DOHH2 (cell line): Measurements from ENCODE around the gene FIGNL1.

Experiments used
- H3F3A ChIP-seq: fragments of 200-600 bp; sonication (generic), shearing (Covaris generic); 2 replicates; pipeline ENCODE4 v1.6.0; 2016; ENCODE audit warnings: antibody characterized with exemption, mild to moderate bottlenecking; ENCODE audit not compliant: control insufficient read depth, insufficient read depth
- H3K27ac ChIP-seq: fragments of 200-600 bp; sonication (generic); 2 replicates; pipeline ENCODE4 v1.5.1; 2014; ENCODE audit warnings: low read depth, mild to moderate bottlenecking, low read length, moderate library complexity
- H3K27me3 ChIP-seq: fragments of 200-600 bp; sonication (generic); 2 replicates; pipeline ENCODE4 v1.6.1; 2014; ENCODE audit warnings: mild to moderate bottlenecking, low read length, mixed read lengths; ENCODE audit not compliant: control insufficient read depth
- H3K36me3 ChIP-seq: fragments of 200-600 bp; sonication (generic); 2 replicates; pipeline ENCODE4 v1.6.1; 2014; ENCODE audit warnings: mild to moderate bottlenecking, low read length, moderate library complexity, mixed read lengths; ENCODE audit not compliant: control insufficient read depth
- H3K4me1 ChIP-seq: fragments of 200-600 bp; sonication (generic); 2 replicates; pipeline ENCODE4 v1.6.1; 2014; ENCODE audit warnings: mild to moderate bottlenecking, low read length, mixed read lengths; ENCODE audit not compliant: control insufficient read depth
- H3K4me2 ChIP-seq: fragments of 200-600 bp; sonication (generic); 2 replicates; pipeline ENCODE4 v1.6.0; 2014; ENCODE audit warnings: mild to moderate bottlenecking, low read length, moderate library complexity
- H3K4me3 ChIP-seq: fragments of 200-600 bp; sonication (generic); 2 replicates; pipeline ENCODE4 v1.5.1; 2014; ENCODE audit warnings: mild to moderate bottlenecking, low read length, mixed read lengths
- H3K79me2 ChIP-seq: fragments of 200-600 bp; sonication (generic); 2 replicates; pipeline ENCODE4 v1.6.1; 2014; ENCODE audit warnings: mild to moderate bottlenecking, low read length, mixed read lengths; ENCODE audit not compliant: control insufficient read depth
- H3K9me2 ChIP-seq: fragments of 200-600 bp; sonication (generic); replicated peaks from 2 replicates; pipeline ENCODE4 v1.6.1; 2014; ENCODE audit warnings: mild to moderate bottlenecking, low read length, mixed read lengths; ENCODE audit not compliant: control insufficient read depth
- H3K9me3 ChIP-seq: fragments of 200-600 bp; sonication (generic); 2 replicates; pipeline ENCODE4 v1.6.1; 2014; ENCODE audit warnings: antibody characterized with exemption, low read length, mixed read lengths; ENCODE audit not compliant: control insufficient read depth, insufficient read depth
- H4K20me1 ChIP-seq: fragments of 200-600 bp; sonication (generic); 2 replicates; pipeline ENCODE4 v1.6.0; 2014; ENCODE audit warnings: low read depth, mild to moderate bottlenecking, antibody characterized with exemption, low read length, moderate library complexity; ENCODE audit not compliant: control insufficient read depth, insufficient read depth
- CTCF ChIP-seq: fragments of 200-600 bp; sonication (generic); IDR thresholded peaks from one replicate; pipeline ENCODE4 v1.5.1; 2014; ENCODE audit warnings: antibody characterized with exemption, mild to moderate bottlenecking, low read depth, low read length; ENCODE audit not compliant: poor library complexity, severe bottlenecking
- EZH2phosphoT487 ChIP-seq: fragments of 200-600 bp; sonication (generic); IDR thresholded peaks from 2 replicates; pipeline ENCODE4 v1.6.1; 2017; ENCODE audit warnings: borderline replicate concordance, mild to moderate bottlenecking, antibody characterized with exemption, low read length, moderate library complexity, mixed read lengths

The FIGNL1 gene

GRCh38 chr7:50476953-50477625 is 26.9 kb upstream of the FIGNL1 start:
- Histone ChIP-seq H3K4me1 (no peaks in the 10 kb centered on the region), H3K9me3 (no peaks in the 10 kb centered on the region), H3K79me2 (no peaks in the 10 kb centered on the region), H3K27me3 (peaks cover 18% of the 10 kb centered on the region), H3F3A (no peaks in the 10 kb centered on the region), H3K4me3 (no peak overlapping the region), H3K9me2 (no peaks in the 10 kb centered on the region), H4K20me1 (no peaks in the 10 kb centered on the region), H3K27ac (no peak overlapping the region), H3K4me2 (no peak overlapping the region), H3K36me3 (no peaks in the 10 kb centered on the region)
- TF ChIP-seq CTCF (no peak), EZH2phosphoT487 (no peak)

GRCh38 chr7:50475340-50475739 is 25.2 kb upstream of the FIGNL1 start:
- Histone ChIP-seq H3F3A (no peaks in the 10 kb centered on the region), H3K4me3 (no peak overlapping the region), H3K4me1 (no peaks in the 10 kb centered on the region), H3K27me3 (peaks cover 10% of the 10 kb centered on the region; the same call in 1 of the 2 replicates), H3K4me2 (no peak overlapping the region), H3K79me2 (no peaks in the 10 kb centered on the region), H4K20me1 (no peaks in the 10 kb centered on the region), H3K9me2 (no peaks in the 10 kb centered on the region), H3K27ac (no peak overlapping the region), H3K9me3 (no peaks in the 10 kb centered on the region), H3K36me3 (no peaks in the 10 kb centered on the region)
- TF ChIP-seq CTCF (no peak), EZH2phosphoT487 (no peak)

- Histone ChIP-seq H3K4me3 (no peak overlapping the region), H3K4me1 (no peaks in the 10 kb centered on the region), H3F3A (no peaks in the 10 kb centered on the region), H3K9me3 (no peaks in the 10 kb centered on the region), H3K9me2 (no peaks in the 10 kb centered on the region), H3K27me3 (peaks cover 10% of the 10 kb centered on the region; the same call in 1 of the 2 replicates), H3K36me3 (no peaks in the 10 kb centered on the region), H3K4me2 (no peak overlapping the region), H3K79me2 (no peaks in the 10 kb centered on the region), H3K27ac (no peak overlapping the region), H4K20me1 (no peaks in the 10 kb centered on the region)
- TF ChIP-seq EZH2phosphoT487 (no peak), CTCF (no peak)
Measured at GRCh38 chr7:50474382-50475160, 24.4 kb upstream of the FIGNL1 start.
